NOMO-1 (cell line): ENCODE results near the gene CR1L.
"Not testable (repeated sequence)": the region's sequence is repeated elsewhere in the genome, so short reads cannot be mapped to it uniquely, and the experiment has no call there.

Experiments
- DNase-seq, 2 experiments: peaks; one replicate each; lab custom pipeline; 2025; ENCODE audit not compliant: unreplicated experiment in 2 of 2; lab: John Stamatoyannopoulos, UW

CR1L gene

GRCh38 chr1:207644852-207645634 lies at the start of gene CR1L:
CR1L (plus strand) TSS chr1:207645133; CDS start chr1:207645234, 101 bp downstream.
- DNase-seq, result peak; percentile 75 to 83

DNA sequence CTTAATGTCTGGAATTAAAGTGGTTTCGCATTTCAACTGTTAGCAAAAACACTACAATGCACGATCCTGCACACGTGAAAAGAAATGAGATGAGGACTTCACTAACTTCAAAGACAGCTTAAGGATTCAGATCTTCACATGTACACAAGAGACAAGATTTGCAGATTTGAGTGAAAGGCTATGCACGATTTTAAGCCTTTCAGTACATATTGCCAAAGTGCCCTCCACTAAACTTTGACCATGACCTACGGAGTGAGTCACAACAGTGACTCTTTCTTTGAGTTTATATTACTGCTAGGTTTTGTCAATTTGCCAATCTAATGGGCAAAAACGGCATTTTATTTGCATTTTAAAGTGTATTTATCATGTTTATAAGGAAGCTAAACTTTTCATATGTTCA lies 41.2 kb upstream of the CR1L start:
- no peak for DNase-seq

- DNase-seq, result no peak
These were observed 39.2 kb upstream of the CR1L start for GRCh38 chr1:207605444-207606361.

DNA sequence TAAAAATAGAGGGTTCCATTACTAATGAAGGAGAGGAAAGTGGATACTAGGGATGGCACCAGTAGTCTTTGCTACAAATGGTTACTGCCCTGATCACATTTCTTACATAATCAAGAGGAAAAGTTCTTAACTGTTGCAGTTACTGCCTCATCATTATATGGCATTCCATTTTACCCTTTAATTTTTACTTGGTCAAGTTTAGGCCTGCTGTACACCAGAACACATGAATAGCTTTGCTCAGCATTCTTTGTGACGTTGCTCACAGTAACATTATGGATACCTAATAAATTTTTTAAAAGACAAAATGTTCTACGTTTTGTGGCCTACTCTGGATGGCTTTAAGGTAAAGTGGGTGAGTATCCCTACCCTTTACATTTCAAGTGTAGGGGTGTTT lies 38.6 kb upstream of the CR1L start:
- DNase-seq, result no peak

- no peak for DNase-seq
These were observed 32.2 kb upstream of the CR1L start for GRCh38 chr1:207612762-207613161.

- peak; percentile 46 to 74 for DNase-seq
These were observed 24.9 kb upstream of the CR1L start for GRCh38 chr1:207619871-207620542.

DNA sequence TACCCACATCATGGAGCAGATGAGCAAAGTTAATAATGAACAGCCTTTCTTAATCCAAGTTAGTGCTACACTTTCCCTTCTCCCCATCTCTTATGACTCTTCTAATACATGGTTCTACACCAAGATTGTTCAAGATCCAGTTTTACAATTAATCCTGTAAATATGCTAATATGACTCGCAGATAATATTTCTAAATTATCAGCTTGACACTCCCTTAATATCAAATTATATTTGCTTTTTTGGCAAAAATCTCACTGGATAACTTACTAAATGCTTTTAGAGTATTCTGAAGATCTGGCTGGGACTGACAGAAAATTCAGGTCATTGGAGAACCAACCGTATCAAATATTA lies 24.4 kb upstream of the CR1L start:
- no peak for DNase-seq

- DNase-seq, result not testable (repeated sequence)
These were observed 19.3 kb upstream of the CR1L start for GRCh38 chr1:207625504-207626071.

DNA sequence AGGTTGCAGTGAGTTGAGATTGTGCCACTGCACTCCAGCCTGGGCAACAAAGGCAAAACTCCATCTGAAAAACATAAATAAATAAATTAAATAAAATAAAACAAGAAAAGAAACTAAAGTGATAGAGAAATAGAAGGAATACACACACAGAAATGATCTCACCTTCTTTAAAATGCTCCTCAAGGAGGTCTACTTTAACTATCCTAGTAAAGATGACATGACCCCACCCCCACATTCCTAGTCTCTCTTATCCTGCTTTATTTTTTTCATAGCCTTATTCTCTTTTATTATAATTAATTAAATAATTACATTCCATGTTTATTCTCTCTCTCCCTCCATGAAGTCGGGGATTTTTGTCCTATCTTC lies 18.0 kb upstream of the CR1L start:
- DNase-seq, result no peak

DNA sequence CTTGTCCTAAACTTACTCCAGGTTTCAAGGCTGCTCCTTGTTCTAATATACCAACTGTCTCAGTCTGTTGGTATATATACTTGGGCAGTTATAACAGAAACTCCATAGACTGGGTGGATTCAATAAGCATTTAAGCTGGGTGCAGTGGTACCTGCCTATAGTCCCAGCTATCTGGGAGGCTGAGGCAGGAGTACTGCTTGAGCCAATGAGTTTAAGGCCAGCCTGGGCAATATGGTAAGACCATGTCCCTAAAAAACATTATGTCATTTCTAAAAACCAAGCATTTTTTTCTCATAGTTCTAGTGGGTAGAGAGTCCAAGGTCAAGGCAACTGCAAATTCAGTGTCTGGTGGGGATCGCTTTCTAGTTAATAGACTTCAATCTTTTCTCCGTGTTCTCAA lies 17.4 kb upstream of the CR1L start:
- DNase-seq, result no peak

GRCh38 chr1:207628776-207629175 lies 16.2 kb upstream of the CR1L start:
- DNase-seq, result no peak

GRCh38 chr1:207631137-207631536 lies 13.8 kb upstream of the CR1L start:
- no peak for DNase-seq

- DNase-seq, result no peak
These were observed 11.7 kb upstream of the CR1L start for GRCh38 chr1:207633226-207633625.

DNA sequence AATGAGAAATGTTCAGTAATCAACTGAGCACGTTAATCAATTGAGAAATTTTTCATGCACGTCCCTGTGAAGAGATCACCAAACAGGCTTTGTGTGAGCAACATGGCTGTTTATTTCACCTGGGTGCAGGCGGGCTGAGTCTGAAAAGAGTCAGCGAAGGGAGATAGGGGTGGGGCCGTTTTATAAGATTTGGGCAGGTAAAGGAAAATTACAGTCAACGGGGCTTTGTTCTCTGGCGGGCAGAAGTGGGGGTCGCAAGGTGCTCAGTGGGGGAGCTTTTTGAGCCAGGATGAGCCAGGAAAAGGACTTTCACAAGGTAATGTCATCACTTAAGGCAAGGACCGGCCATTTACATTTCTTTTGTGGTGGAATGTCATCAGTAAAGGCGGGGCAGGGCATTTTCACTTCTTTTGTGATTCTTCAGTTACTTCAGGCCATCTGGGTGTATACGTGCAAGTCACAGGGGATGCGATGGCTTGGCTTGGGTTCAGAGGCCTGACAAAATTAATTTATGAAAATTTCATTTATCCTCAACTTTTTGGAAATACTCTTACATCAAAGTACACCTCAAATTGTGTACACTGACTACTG lies 11.1 kb upstream of the CR1L start:
- not testable (repeated sequence) for DNase-seq

DNA sequence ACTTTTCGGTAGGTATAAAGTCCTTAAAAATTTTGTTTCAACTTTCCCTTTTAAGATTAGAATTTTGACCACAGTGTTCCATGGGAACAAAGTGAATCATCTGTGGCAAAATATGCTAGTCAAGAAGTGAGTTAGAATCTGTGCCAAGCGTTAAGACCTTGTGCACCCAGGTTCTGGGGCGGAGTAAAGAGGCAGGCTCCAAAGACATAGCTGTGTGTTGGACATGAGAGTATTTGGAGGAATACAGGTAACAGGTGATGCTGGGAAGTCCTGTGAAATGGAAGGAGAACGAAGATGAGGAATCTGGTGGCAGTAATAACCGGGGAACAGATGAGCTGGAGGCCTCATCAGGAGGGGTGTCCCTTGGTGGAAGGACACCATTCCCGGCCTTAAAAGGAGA lies 10.6 kb upstream of the CR1L start:
- not testable (repeated sequence) for DNase-seq

GRCh38 chr1:207635569-207636186 lies 9.3 kb upstream of the CR1L start:
- not testable (repeated sequence) for DNase-seq

DNA sequence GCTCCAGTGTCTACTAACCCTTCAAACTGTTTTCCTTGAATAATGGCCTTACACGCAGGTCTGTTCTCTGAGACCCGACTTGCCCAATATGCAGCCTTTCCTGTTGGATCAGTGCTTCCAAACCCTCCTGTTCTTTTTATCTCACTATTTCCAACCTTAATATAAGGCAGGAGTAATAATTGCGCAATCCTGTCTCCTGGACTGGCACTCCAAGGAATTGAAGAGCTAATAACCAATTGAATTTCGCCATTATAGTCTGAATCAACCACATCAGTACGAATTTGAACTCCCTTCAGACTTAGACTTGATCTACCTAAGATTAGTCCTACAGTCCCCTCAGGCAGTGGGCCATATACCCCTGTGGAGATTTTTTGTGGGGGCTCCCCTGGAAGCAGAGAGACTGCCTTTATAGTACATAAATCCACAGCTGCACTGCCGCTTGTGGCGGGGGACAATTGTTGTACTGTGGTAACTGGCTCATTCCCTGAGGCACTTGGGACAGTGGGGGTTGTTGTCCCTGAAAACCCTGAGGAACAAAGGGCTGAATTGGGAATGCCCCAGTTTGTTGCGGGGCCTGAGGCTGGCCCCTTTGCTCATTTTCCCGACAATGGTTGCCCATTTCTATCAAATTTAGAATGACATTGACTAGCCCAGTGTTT lies 6.3 kb upstream of the CR1L start:
- DNase-seq, result not testable (repeated sequence)

GRCh38 chr1:207639362-207639761 lies 5.6 kb upstream of the CR1L start:
- DNase-seq, result not testable (repeated sequence)

GRCh38 chr1:207644166-207644851 lies 624 bp upstream of the CR1L start:
- DNase-seq, result no peak
